ENCODE results near the gene F5. TPM values are rescaled to one million over a fixed set of nuclear protein-coding genes. Genes with fewer than 3 reads are reported as not detected.

The F5 gene
- total RNA-seq, 1 experiment from 2014 or later: 0.37 TPM

DNA sequence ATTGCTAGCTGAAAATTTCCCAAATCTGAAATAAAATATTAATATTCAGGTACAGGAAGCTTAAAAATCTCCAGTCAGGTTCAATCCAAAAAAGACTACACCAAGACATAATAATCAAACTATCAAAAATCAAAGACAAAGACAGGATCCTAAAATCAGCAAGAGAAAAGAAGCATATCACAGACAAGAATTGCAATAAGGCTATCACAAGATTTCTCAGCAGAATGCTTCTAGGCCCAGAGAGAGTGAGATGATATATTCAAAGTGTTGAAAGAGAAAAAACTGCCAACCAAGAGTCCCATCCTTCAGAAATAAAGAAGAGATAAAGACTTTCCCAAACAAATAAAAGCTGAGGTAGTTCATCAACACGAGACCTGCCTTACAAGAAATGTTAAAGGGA, 48.6 kb upstream of the F5 start:
- H3K9me3 ChIP-seq (ENCODE audit: control insufficient read depth in 1 of 2, insufficient read depth in 1 of 2, low read depth in 1 of 2, low read length in 2 of 2): peaks cover 0 to 13% of the 10 kb centered on the region in 2 experiments; a peak in 2 of 4 replicates
- H3K79me2 ChIP-seq (ENCODE audit: insufficient read depth, low read length): no peaks in the 10 kb centered on the region
- H3K27me3 ChIP-seq (ENCODE audit: insufficient read depth, low read length): no peaks in the 10 kb centered on the region
- DNase-seq (ENCODE audit: low read depth, low spot score) (no peak), ATAC-seq (no peak)
- no peaks in the 10 kb centered on the region for H4K20me1 ChIP-seq (ENCODE audit: insufficient read depth)
- H3K9me2 ChIP-seq (ENCODE audit: insufficient read depth): no peaks in the 10 kb centered on the region
- H3K4me2 ChIP-seq (ENCODE audit: low read length): no peak overlapping the region
- ChIA-PET CTCF (no interaction called here), RAD21 (ENCODE audit: low non-redundant PET in 1 of 2, low total read pairs in 2 of 2, uncharacterized antibody in 2 of 2, unreplicated experiment in 2 of 2) (no interaction called here), POLR2A (no interaction called here)
- no peak overlapping the region for H3K4me3 ChIP-seq (replicated peaks in 1 of 2; ENCODE audit: low read depth in 1 of 2, low read length in 2 of 2)
- H3K4me1 ChIP-seq (ENCODE audit: control insufficient read depth in 1 of 2, insufficient read depth in 2 of 2, low read length in 2 of 2): no peaks in the 10 kb centered on the region
- intact Hi-C loops (cut with micrococcal nuclease): no loop called here
- no peaks in the 10 kb centered on the region for H3K36me3 ChIP-seq (ENCODE audit: control insufficient read depth in 1 of 2, insufficient read depth in 2 of 2, low read length in 2 of 2)
- no peak overlapping the region for H3K9ac ChIP-seq (ENCODE audit: low read length)
- no peak for TF ChIP-seq SIN3A (IDR thresholded peaks at IDR 0.05; ENCODE audit: low read depth)
- TF ChIP-seq, protein P1, sequence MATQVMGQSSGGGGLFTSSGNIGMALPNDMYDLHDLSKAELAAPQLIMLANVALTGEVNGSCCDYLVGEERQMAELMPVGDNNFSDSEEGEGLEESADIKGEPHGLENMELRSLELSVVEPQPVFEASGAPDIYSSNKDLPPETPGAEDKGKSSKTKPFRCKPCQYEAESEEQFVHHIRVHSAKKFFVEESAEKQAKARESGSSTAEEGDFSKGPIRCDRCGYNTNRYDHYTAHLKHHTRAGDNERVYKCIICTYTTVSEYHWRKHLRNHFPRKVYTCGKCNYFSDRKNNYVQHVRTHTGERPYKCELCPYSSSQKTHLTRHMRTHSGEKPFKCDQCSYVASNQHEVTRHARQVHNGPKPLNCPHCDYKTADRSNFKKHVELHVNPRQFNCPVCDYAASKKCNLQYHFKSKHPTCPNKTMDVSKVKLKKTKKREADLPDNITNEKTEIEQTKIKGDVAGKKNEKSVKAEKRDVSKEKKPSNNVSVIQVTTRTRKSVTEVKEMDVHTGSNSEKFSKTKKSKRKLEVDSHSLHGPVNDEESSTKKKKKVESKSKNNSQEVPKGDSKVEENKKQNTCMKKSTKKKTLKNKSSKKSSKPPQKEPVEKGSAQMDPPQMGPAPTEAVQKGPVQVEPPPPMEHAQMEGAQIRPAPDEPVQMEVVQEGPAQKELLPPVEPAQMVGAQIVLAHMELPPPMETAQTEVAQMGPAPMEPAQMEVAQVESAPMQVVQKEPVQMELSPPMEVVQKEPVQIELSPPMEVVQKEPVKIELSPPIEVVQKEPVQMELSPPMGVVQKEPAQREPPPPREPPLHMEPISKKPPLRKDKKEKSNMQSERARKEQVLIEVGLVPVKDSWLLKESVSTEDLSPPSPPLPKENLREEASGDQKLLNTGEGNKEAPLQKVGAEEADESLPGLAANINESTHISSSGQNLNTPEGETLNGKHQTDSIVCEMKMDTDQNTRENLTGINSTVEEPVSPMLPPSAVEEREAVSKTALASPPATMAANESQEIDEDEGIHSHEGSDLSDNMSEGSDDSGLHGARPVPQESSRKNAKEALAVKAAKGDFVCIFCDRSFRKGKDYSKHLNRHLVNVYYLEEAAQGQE (IDR thresholded peaks at IDR 0.05; ENCODE audit: low read depth): no peak
- no peak for TF ChIP-seq CEBPB (IDR thresholded peaks at IDR 0.05; ENCODE audit: low read depth)
- no peak for TF ChIP-seq EGR1 (IDR thresholded peaks at IDR 0.05; ENCODE audit: low read depth)
- TF ChIP-seq RAD21 (IDR thresholded peaks at IDR 0.05; ENCODE audit: low read depth): no peak
- no peak for TF ChIP-seq ZFX (IDR thresholded peaks at IDR 0.05)
- TF ChIP-seq, protein P2, sequence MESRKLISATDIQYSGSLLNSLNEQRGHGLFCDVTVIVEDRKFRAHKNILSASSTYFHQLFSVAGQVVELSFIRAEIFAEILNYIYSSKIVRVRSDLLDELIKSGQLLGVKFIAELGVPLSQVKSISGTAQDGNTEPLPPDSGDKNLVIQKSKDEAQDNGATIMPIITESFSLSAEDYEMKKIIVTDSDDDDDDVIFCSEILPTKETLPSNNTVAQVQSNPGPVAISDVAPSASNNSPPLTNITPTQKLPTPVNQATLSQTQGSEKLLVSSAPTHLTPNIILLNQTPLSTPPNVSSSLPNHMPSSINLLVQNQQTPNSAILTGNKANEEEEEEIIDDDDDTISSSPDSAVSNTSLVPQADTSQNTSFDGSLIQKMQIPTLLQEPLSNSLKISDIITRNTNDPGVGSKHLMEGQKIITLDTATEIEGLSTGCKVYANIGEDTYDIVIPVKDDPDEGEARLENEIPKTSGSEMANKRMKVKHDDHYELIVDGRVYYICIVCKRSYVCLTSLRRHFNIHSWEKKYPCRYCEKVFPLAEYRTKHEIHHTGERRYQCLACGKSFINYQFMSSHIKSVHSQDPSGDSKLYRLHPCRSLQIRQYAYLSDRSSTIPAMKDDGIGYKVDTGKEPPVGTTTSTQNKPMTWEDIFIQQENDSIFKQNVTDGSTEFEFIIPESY (IDR thresholded peaks at IDR 0.05; ENCODE audit: extremely low read depth, insufficient replicate concordance, low read length): no peak
- TF ChIP-seq ELF1 (IDR thresholded peaks at IDR 0.05; ENCODE audit: borderline replicate concordance, low read depth): no peak
- TF ChIP-seq ZNF274 (IDR thresholded peaks at IDR 0.05; ENCODE audit: low read depth, low read length): no peak
- no peak for TF ChIP-seq SP1 (IDR thresholded peaks at IDR 0.05; ENCODE audit: low read depth)
- TF ChIP-seq EZH2phosphoT487 (IDR thresholded peaks at IDR 0.05; ENCODE audit: borderline replicate concordance): no peak
- TF ChIP-seq JUND (IDR thresholded peaks at IDR 0.05): no peak
- no peak for TF ChIP-seq FOSL1 (IDR thresholded peaks at IDR 0.05; ENCODE audit: low read depth)
- no TSS peak for BruUV-seq (replicated peaks)
- no peak overlapping the region for H3K27ac ChIP-seq (ENCODE audit: low read depth, low read length)
- H2AFZ ChIP-seq (ENCODE audit: low read depth, low read length, poor library complexity, severe bottlenecking): no peak overlapping the region
